NK-92 (cell line): ENCODE measurements around the gene SLC7A10.

ENCODE experiments used
- DNase-seq: peaks from one replicate; lab custom pipeline; 2025; ENCODE audit not compliant: unreplicated experiment; lab: John Stamatoyannopoulos, UW

SLC7A10 gene

DNA sequence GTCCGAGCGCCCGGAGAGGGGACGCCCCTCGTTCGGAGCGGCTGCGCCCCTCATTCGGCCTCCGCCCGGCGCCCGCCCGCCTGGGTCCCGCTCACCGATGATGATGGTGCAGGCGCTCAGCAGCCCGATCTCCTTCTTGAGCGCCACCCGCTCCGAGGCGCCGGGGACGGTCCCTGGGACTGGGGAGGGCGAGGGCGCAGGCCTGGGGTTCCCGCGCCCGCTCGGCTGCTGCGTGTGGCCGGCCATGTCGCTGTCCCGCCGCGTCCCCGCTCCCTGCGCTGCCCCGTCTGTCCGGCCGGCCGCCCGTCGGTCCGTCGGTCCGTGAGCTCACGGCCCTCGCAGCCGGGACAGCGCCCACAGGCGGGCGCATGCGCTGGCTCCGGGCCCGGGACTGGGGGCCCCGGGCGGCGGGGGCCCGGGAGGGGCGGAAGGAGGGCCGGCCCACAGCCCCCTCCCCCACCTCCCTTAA, at the start of gene SLC7A10:
SLC7A10 (minus strand) TSS at position 393 of the 469 bp plus-strand sequence; CDS start at position 246, 147 bp downstream.
- no peak for DNase-seq

DNA sequence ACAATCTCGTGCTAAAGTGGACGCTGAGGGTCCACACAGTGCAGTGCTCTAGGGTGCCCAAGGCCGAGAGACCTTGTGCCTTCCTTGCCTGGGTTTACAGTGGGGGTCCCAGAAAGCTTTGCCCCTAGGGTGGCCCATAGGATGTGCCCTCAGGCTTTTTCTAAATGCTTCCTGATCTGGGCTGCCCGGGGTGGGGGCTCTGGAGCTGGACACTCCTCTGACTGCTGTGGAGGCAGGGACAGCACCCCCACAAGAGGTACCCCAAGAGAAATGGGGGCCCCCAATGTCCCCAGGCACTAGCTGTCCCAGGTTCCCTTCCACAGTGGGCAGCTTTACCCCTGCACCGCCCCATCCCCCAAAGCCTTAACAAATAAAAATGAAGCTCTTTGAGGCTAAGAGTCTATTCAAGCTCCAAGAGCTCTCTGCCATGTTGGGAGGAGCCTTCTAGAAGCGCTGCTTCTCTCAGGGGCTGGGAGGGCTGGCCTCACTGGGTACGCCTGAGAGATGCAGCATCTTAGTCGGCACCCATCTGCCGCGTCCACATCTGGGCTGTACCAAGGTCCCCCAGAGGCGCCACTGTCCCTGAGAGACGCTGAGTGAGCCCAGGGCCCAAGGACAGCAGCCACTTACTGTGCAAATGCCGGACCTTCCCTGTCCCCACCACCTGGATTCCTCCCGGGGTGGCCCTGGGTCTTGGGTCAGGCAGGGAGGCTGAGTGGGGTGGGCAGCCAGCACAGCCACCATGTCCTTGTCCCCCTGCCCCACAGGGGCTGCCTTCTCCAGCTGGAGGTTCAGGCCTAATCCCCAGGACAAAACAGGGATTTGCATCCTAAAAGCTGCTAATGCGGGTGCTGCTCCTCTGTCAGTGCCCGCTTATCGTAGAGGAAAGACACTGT, 49.3 kb upstream of the SLC7A10 start:
- no peak for DNase-seq

DNA sequence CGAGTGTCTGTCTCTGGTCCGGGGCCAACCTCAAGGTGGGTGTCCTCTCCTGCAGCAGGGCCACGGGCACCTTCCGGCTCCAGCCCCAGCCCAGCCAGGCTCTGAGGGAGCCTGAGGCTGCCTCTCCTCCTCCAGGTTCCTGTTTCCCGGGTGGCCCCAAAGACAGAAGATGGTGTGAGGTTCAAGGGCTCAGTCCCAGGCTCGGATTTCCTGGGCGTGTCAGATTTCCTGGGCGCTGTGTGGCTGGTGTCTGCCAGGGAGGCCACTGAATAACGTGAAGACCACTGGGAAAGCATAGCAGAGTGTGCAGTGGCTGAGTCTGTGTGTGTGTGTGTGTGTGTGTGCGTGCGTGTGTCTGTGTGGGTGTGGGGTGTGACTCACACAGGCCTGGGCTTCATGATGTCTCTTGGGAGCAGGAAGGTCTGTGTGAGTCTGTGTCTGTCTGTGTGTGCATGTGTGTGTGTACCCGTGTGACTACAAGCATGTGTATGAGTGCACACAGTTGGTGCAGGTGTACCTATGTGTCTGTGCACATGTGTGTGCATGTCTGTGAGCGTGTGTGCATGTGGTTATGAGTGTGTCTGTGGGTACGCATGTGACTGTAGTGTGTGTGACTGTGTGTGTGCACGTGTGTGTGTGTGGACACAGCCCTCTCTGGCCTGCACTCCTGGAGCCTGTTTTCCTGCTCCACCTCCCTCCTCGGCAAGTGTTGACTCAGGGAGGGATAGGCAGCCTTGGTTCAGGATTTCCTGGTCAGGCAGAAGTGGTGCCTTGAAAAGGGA, 48.4 kb upstream of the SLC7A10 start:
- no peak for DNase-seq

DNA sequence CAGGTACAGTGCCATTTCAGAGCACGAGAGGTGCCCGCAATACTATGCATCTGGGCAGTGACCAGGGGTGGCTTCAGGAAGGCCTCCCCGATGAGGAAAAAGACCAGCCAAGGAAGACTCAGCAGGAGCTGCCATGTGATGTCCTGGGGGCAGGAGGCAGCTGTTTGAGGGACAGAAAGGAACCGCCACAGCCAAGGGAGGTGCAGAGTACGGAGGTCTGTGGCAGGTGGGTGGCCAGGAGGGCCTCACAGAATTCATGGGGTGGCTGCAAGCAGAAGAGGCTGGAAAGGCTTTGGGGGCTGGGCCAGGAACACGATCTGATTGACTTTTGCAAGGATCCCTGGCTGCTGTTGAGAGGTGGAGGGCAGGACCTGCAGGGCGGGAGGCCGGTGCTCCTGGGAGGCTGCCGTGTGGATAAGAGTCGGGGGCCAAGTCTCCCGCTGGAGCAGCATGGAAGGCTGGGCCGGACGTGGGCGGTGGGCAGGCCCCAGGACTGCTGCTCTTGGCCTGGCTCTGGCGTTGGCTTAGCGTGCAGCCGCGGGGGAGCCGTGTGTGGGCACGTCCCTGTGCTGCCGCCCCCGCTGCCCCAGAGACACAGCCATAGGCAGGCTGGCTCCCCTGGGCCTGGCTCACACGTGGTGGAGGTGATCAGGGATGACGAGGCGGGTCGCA, 47.6 kb upstream of the SLC7A10 start:
- no peak for DNase-seq

DNA sequence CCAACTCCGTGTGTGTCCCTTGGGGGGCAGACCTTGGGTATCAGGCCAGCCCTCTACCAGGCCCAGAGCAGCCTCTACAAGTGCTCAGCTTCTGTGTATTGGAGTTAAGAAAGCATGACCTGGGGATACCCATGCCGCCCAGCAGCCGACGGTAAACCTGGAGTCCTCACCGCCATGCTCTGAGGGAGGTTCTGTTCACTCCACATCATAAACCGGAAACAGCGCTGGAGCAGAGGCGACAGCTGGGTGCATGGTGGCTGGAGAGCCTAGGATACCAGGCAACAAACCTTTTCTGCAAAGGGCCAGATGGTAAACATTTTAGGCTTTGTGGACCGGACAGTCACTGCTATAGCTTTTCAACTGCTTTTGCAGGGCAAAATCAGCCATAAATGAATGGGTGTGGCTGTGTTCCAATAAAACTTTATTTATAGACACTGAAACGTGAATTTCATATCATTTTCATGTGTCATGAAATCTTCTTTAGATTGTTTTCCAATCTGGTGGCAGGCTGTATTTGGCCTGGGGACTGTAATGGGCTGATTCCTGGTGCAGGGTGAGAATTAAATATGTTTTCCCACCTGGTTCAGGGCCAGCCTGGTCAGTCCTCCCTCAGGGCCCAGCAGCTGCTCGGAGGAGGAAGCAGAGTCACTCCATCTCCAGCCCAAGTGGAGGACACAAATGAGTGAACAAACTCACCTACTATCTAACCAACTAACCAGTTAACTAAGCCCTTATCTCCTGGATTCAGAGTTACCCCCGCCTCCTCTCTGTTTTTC, 45.8 kb upstream of the SLC7A10 start:
- no peak for DNase-seq

DNA sequence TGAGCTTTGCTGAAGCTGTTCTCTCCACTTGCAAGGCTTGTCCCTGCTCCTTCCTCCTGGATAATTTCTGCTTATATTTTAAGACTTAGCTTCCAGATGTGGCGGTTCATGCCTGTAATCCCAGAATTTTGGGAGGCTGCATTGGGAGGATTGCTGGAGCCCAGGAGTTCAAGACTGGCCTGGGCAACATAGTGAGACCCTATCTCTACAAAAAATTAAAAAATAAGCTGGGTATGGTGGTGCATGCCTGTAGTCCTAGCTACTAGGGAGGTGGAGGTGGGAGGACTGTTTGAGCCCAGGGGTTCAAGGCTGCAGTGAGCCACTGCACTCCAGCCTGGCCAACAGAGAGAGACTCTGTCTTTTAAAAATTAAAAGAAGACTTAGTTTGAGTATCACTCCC, 45.1 kb upstream of the SLC7A10 start:
- DNase-seq: no peak

DNA sequence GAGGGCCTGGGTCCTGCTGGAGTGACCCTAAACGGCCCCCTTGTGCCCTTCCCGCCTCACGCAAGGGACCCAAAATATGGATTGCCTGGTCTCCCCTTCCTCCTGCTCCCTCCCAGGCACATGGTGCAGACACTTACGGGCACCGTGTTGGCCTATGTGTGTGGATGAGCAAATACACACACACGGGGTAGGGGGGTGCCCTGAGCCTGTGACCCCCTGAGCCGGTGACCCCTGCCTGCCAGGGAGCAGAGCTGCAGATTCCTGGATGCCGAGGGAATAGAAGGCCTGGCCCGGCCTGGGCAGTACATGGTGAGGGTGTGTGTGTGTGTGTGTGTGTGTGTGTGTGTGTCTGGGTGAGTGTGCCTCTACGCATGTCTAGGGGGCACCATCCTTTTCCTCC, 43.4 kb upstream of the SLC7A10 start:
- no peak for DNase-seq

DNA sequence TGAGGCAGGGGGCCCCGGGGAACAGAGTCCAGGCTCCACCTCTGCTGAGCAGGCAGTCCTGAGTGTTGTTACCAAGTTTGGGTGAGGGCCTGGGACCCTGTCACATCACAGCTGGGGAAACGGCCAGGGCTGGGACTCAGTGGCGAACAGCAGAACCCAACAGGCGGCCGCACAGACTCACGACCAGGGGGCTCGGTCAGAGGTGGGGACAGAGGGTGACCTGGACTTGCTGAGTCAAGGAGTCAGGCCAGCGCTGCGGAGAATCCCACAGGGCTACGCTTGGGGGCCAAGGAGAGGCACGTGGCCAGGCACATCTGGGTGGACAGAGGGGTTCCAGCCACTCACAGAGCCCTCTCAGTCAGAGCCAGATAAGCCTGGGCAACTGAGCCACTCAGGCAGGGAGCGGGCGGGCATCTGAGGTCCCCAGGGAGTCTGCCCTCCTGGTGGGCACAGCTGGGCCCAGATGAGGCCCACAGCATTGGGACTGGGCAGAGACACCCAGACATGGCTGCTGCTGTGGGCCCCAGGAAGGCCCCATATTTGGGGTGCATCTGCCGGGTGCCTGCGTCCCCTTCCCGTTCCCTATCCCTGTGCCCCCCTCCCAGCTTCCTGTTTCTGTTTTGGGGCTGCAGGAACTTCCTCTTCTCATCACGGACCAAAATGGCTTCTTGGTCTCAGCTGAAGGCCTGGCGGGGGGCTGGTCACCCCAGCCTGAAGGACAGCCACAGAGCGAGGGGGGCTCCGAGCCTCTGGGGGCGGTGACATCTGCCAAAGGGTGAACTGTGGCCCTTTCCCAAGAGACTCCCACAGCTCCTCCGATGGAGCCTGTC, 42.7 kb upstream of the SLC7A10 start:
- no peak for DNase-seq

DNA sequence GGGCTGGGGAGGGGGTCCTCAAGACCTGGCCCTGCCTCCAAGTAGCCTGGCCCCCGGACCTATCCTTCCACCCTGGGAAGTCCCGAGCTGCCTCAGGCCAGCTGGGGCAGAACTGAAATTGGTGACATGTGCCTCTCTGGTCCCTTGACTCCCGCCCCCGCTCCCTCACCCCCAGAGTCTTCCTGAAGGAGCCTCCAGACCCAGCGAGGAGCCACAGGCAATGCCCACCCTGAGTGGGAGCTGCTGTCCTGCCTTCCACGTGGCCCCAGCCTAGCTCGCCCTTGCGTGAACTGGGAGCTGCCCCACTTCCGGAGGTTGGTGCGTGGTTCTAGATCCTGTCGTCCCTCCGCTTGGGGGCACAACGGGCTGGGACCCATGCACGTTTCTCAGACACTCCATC, 42.1 kb upstream of the SLC7A10 start:
- no peak for DNase-seq

DNA sequence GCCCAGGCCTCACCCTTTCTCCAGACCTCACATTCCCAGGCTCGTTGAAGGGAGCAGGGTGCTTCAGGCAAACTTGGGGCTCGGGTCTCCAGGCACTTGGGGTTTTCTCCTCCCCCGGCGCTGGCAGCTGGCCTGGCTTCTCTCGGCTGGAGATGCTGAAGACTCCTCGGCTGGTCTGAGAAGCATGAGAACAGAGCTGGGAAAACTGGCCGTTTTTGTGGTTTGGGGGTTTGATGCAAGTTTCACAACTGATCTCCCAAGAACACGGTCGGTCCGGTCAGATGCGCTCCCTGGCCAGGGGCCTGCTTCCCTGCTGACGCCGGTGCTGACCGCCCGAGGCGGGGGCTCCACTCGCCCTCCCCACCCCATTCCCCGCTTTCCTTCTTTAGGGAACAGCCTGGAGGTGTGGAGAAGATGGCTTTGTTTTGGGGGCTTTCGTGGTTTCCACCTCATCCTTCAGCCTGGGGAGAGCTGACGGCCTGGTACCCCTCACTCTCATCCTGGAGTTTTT, 41.4 kb upstream of the SLC7A10 start:
- no peak for DNase-seq

DNA sequence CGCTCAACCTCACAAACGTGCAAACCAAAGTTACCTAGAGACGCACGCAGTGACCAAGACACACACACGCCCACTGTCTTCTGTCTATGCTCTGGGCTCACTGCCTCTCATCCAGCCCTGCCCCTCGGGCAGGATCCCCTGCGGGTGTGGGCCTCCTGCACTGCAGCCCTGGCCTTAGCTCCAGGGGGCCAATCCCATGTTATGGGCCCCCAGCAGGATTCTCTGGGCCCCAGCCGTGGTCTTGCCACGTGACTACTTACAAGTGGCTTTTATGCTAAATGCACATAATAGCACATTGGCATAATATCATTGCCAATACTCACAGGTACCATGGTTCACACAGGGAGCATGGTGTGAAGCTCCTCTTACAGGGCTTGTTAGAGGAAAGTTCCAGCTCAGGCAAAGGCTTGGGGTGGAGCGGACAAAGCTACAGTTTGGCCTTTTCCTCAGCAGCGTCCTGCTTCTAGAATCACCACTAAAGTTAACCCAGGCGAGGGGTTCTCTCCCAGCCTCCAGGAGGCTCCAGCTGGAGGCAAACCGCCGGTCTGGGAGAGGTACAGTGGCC, 39.3 kb upstream of the SLC7A10 start:
- no peak for DNase-seq

DNA sequence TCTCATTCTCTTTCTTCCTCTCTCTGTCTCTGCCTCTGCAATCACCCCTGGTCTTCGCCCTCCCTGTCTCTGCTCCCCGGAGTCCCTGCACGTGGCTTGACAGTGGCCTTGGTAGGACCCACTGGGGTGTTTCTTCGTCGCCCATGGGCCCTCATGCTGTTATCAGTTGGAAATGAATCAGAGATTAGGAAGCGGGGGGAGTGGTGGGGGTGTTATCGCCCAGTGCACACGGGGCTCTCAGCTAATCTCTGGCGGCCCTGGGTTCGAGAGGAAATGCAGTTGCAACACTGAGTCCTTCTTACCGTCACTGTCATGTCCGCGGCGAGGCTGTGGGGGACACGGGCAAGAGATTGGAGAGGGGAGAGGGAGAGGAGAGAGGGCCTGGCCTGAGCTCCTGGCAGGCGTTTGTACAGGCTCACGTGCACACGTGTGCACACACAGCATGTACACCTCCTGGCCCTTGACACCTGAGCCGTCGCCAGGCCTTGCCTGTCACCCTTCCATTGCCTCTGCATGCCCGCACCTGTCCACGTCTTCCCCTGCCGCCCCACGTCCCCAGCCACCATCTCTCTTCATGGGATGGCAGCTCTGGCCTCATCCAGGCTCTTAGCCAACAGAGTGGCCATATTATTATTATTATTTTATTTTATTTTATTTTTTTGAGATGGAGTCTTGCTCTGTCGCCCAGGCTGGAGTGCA, 37.8 kb upstream of the SLC7A10 start:
- DNase-seq: no peak

DNA sequence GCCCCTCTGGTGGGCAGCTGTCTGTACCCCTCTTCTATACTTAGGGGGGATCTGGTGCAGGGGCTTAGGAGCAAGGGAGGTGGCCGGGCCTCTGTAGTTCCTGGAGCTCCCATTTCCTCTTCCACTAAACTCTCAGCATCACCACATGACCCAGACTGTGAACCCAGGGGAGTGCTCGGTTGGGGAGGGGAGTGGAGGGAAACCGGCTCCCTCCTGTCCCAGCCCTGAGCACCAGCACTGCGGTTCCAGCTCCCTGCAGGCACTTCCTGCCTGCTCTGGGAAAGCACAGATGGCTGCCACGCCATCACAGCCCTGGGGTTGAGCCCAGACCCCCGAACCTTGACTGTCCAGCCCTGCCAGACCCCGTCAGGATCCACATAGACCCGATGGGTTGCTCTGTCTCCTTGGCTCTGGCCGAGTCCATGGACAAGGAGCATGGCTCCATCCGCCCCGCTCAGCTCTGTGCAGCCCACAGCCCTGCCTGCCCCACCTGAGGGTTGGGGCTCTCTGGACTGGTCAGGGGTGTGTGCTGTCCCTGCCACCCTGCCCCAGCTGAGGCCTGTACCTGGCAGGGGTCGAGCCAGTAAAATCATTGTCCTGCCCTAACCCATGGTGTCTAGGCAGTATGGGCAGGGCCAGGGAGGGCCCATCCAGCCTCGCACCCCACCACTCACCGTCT, 36.0 kb upstream of the SLC7A10 start:
- no peak for DNase-seq

DNA sequence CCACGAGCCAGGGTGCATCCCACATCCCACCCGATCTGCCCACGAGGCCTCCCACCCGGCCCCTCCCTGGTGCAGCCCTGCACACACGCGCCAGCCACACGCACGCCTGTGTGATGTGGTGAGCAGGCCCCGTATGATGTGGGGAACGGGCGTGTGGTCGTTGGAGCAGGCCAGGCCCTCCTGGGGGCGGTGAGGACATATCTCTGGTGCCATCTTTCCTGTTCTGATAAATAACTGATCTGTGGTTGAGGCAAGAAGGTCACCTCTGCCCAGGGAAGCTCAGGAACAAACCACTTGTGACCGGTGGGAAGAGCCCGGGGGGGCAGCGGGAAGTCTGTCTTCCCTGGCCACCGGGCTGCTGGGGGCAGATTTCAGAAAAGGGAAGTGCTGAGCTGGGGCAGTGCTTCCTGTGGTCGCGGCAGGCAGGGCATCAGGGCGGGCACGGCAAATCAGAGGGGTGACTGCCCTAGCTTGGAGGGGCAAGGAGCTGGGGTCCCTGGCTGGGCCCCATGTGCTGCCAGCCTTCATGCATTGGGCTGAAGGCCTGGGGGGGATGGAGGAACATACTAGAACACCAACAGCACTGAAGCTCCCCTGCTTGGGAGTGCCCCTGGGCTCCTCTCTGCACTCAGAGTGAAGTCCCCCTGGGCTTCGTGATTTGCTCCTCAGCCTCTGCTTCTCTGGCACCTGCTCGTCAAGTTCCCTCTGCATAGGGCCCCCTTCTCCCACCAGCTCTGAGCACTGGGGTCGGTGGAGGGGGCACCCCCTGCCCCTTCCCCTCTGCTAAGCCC, 35.2 kb upstream of the SLC7A10 start:
- no peak for DNase-seq

DNA sequence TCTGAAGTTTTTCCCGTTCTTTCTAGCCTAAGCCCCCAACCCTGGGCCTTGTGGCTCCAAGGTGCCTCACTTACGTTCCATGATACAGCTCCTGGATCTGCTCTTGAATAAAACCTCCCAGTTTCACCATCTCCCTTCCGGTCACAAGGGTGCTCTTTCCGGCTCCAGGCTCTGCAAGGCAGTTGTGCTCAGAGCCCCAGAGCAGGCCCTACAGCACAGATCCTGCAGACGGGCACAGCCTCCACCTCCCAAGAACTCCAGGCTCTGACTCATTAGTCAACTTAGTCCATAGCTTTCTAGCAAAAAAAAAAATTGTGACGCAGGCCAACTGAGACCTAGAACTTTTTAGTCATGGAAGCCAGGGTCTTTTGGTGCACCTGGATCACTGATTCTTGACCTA, 33.9 kb upstream of the SLC7A10 start:
- DNase-seq: no peak

DNA sequence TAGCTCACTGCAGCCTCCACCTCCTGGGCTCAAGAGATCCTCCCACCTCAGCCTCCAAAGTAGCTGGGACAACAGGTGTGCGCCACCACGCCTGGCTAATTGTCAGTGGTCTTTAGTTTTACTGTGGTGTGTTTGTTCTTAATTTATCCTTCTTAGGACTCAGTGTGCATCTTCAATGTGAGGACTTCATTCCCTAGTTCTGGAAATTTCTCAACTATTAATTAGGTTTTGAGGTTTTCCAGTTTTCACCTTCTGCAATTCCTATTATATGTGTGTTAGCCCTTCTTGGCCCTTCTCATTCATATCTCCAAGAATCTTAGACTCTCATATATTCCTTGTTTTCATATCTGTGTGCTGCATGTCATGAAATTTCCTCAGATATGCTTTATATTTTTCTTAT, 32.2 kb upstream of the SLC7A10 start:
- DNase-seq: no peak

DNA sequence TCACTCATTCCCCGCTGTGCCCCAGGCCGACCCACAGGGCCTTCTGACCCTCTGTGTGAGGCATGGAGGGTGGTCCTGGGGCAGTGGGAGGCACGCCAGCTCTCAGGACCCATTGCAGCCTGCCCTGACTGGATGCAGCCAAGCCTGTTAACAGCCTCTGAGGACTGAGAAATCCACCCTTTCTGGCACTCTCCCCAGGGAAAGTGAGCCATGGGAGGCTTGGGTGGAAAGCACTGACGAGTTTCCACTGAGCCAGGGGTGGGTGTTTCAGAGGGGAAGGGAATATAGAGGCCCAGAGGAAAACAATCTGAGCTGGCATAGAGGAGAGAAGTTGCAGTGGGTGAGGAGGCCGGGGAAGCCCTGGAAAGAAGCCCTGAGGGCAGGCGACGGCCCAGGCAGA, 30.6 kb upstream of the SLC7A10 start:
- DNase-seq: no peak
